ENCODE data around the gene MARK3. TPM values are rescaled to one million over a fixed set of nuclear protein-coding genes. Genes with fewer than 3 reads are reported as not detected.

Gene MARK3
- total RNA-seq, 1 experiment from 2014 or later: 81.9 TPM

DNA sequence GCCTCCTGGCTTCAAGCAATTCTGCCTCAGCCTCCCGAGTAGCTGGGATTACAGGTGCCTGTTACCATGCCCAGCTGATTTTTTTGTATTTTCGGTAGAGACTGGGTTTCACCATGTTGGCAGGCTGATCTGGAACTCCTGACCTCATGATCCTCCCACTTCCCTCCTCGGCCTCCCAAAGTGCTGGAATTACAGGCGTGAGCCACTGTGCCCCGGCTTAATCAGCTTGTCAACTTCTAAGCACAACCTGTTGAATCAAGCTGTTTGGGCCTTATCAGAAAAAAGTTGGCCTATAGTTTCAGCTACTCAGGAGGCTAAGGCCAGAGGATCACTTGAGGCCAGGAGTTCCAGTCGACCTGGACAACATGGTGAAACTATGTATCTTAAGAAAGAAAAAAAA is 7.9 kb downstream of the MARK3 start:
- Histone ChIP-seq H4K20me1 (ENCODE audit: control insufficient read depth, insufficient read depth, insufficient read length) (no peaks in the 10 kb centered on the region), H3K23me2 (ENCODE audit: insufficient read length, low read depth, low read length, poor library complexity, severe bottlenecking) (no peaks in the 10 kb centered on the region), H2BK20ac (ENCODE audit: low read depth, low read length, poor library complexity, severe bottlenecking) (no peak overlapping the region), H4K91ac (ENCODE audit: insufficient read length, low read depth, low read length) (no peak overlapping the region), H3K79me2 (ENCODE audit: insufficient read depth, low read length) (peaks cover 33% of the 10 kb centered on the region; the same call in 1 of the 2 replicates), H2BK120ac (ENCODE audit: low read depth, low read length, poor library complexity, severe bottlenecking) (no peak overlapping the region), H3K9me3 (ENCODE audit: control insufficient read depth, low read depth, low read length) (no peaks in the 10 kb centered on the region), H3K4me1 (ENCODE audit: insufficient read depth, low read length) (no peaks in the 10 kb centered on the region; the same call in 1 of the 2 replicates), H3K27ac (ENCODE audit: insufficient read length, low read depth, low read length) (no peak overlapping the region), H3K79me1 (ENCODE audit: insufficient read depth, low read depth, low read length, poor library complexity, severe bottlenecking) (no peaks in the 10 kb centered on the region), H2AK5ac (ENCODE audit: insufficient read length, low read length) (no peak overlapping the region), H2AFZ (ENCODE audit: low read length) (no peak overlapping the region), H4K8ac (replicated peaks; ENCODE audit: insufficient read length, low read depth, low read length) (no peak overlapping the region), H3K4ac (ENCODE audit: low read depth, low read length) (no peak overlapping the region), H3K56ac (ENCODE audit: insufficient read length, low read depth, low read length) (no peak overlapping the region), H3T11ph (ENCODE audit: low read length) (no peak overlapping the region), H3K14ac (ENCODE audit: insufficient read depth, low read length) (no peak overlapping the region), H3K27me3 (ENCODE audit: insufficient read depth, low read length) (no peaks in the 10 kb centered on the region; the same call in 1 of the 2 replicates), H3K18ac (ENCODE audit: insufficient read length, low read depth, low read length) (no peak overlapping the region), H3K9ac (ENCODE audit: extremely low read depth, insufficient read length, low read length) (no peak overlapping the region), H3K23ac (ENCODE audit: insufficient read length, low read depth, low read length) (no peak overlapping the region), H4K5ac (ENCODE audit: insufficient read length, low read depth, low read length) (no peak overlapping the region), H2BK12ac (ENCODE audit: insufficient read length, low read depth, low read length) (no peak overlapping the region), H2BK5ac (ENCODE audit: insufficient read length, low read length) (no peak overlapping the region), H2BK15ac (ENCODE audit: low read depth, low read length) (no peak overlapping the region), H3K4me2 (ENCODE audit: insufficient read depth, insufficient read length, low read length) (no peak overlapping the region)
- WGBS (ENCODE audit: extremely low coverage, insufficient read length, low lambda C conversion rate): no CpG with 5 or more reads among the region's 6 CpGs
- no peaks in the 10 kb centered on the region for H3K27me3 Mint-ChIP-seq (ENCODE audit: low read depth)
- no peak overlapping the region; a peak in 1 of 7 replicates for H3K27ac Mint-ChIP-seq
- TF ChIP-seq, protein P1, sequence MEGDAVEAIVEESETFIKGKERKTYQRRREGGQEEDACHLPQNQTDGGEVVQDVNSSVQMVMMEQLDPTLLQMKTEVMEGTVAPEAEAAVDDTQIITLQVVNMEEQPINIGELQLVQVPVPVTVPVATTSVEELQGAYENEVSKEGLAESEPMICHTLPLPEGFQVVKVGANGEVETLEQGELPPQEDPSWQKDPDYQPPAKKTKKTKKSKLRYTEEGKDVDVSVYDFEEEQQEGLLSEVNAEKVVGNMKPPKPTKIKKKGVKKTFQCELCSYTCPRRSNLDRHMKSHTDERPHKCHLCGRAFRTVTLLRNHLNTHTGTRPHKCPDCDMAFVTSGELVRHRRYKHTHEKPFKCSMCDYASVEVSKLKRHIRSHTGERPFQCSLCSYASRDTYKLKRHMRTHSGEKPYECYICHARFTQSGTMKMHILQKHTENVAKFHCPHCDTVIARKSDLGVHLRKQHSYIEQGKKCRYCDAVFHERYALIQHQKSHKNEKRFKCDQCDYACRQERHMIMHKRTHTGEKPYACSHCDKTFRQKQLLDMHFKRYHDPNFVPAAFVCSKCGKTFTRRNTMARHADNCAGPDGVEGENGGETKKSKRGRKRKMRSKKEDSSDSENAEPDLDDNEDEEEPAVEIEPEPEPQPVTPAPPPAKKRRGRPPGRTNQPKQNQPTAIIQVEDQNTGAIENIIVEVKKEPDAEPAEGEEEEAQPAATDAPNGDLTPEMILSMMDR (conservative IDR thresholded peaks at IDR 0.05): no peak
- peaks cover 28 to 31% of the 10 kb centered on the region in 2 experiments for H3K4me1 Mint-ChIP-seq
- no peak for DNase-seq
- H3K36me3 Mint-ChIP-seq (ENCODE audit: insufficient read depth in 1 of 3, low read depth in 3 of 3): peaks cover 0 to 3% (median 2%) of the 10 kb centered on the region in 3 experiments; a peak in 5 of 7 replicates
- H3K4me3 Mint-ChIP-seq: no peak overlapping the region
- H3K9me3 Mint-ChIP-seq: no peaks in the 10 kb centered on the region

Data from H9 (cell line).